CD4-positive, alpha-beta T cell (primary cell): Measurements from ENCODE around the gene GALNT2. TPM values are rescaled to one million over a fixed set of nuclear protein-coding genes. Genes with fewer than 3 reads are reported as not detected.

ENCODE experiments used
- ATAC-seq: fragments of 200-7000 bp; cut with Tn5 transposase; one replicate; pipeline ENCODE4 v1.10.0; 2022; ENCODE audit warnings: mild to moderate bottlenecking; ENCODE audit not compliant: poor library complexity
- CTCF ChIA-PET: fragments of 350-600 bp; sonication (Branson Sonifier 250); formaldehyde crosslinking; loops from one replicate; lab custom pipeline; 2021; ENCODE audit warnings: antibody characterized with exemption, inconsistent platforms; lab: Charles Lee
- POLR2A ChIA-PET: fragments of 350-600 bp; sonication (Branson Sonifier 250); formaldehyde crosslinking; loops from one replicate; lab custom pipeline; 2021; ENCODE audit warnings: antibody characterized with exemption, inconsistent platforms; lab: Charles Lee
- DNase-seq, 14 experiments: peaks; one replicate each; pipeline ENCODE4 v3.0.0-alpha.2; 2013 to 2020; ENCODE audit warnings: mixed read lengths in 2 of 14
- H3K27ac ChIP-seq, 2 donors: one replicate each; pipeline versions ENCODE4 v1.5.1 to v1.7.0; 2013; ENCODE audit warnings: low read length in 2 of 2, low read depth in 1 of 2, mild to moderate bottlenecking in 1 of 2
- H3K27me3 ChIP-seq, 2 experiments: 1 replicate in 1 of 2; 2 replicates in 1 of 2; pipeline versions ENCODE4 v1.6.1 to v1.7.0; 2013; ENCODE audit warnings: low read length in 2 of 2, control low read depth in 1 of 2, mild to moderate bottlenecking in 1 of 2, moderate library complexity in 1 of 2; ENCODE audit not compliant: insufficient read depth in 2 of 2, control insufficient read depth in 1 of 2
- H3K36me3 ChIP-seq: one replicate; pipeline ENCODE4 v1.6.1; 2013; ENCODE audit warnings: low read length, control low read depth; ENCODE audit not compliant: insufficient read depth
- H3K4me1 ChIP-seq: one replicate; pipeline ENCODE4 v1.6.1; 2013; ENCODE audit warnings: low read length, control low read depth; ENCODE audit not compliant: insufficient read depth
- H3K4me3 ChIP-seq: one replicate; pipeline ENCODE4 v1.5.1; 2013; ENCODE audit warnings: mild to moderate bottlenecking, low read length, moderate library complexity
- H3K9me3 ChIP-seq, 2 experiments: 1 replicate in 1 of 2; 2 replicates in 1 of 2; pipeline versions ENCODE4 v1.6.1 to v1.7.0; 2013; ENCODE audit warnings: low read length in 2 of 2, mild to moderate bottlenecking in 2 of 2, control low read depth in 1 of 2, moderate library complexity in 1 of 2; ENCODE audit not compliant: control insufficient read depth in 1 of 2, insufficient read depth in 1 of 2
- H3K27ac Mint-ChIP-seq: one replicate; pipeline ENCODE4 v1.8.0; 2020; ENCODE audit warnings: mixed read lengths
- H3K27me3 Mint-ChIP-seq: one replicate; pipeline ENCODE4 v1.8.0; 2021; ENCODE audit warnings: mixed read lengths
- H3K36me3 Mint-ChIP-seq: one replicate; pipeline ENCODE4 v1.8.0; 2021; ENCODE audit warnings: low read depth, mixed read lengths
- H3K4me1 Mint-ChIP-seq: one replicate; pipeline ENCODE4 v1.8.0; 2021; ENCODE audit warnings: low read depth, mixed read lengths
- H3K4me3 Mint-ChIP-seq: one replicate; pipeline ENCODE4 v1.8.0; 2020; ENCODE audit warnings: mild to moderate bottlenecking, mixed read lengths
- H3K9me3 Mint-ChIP-seq: one replicate; pipeline ENCODE4 v1.8.0; 2020; ENCODE audit warnings: mixed read lengths
- intact Hi-C, 2 experiments: fragments of 100-400 bp; cut with DNase I in 1 of 2; cut with micrococcal nuclease in 1 of 2; formaldehyde crosslinking; loops; one replicate each; pipeline versions ENCODE4 v1.15.1 to v1.9.0; 2023 to 2025; cut with DNase I, micrococcal nuclease
- total RNA-seq, 174 experiments: library from RNA in 2 of 174; stranded (reverse) in 2 of 174; gene quantifications; one replicate each; pipeline ENCODE4 v1.2.3 and lab custom pipeline; 2021 to 2026
- TF ChIP-seq, protein P1 (sequence below): fragments of 200-600 bp; IDR thresholded peaks from one replicate; pipeline ENCODE4 v1.8.0; 2022; ENCODE audit warnings: antibody characterized with exemption, mild to moderate bottlenecking

The GALNT2 gene
- total RNA-seq, 2 experiments from 2014 or later = 11.0 to 11.4 TPM

DNA sequence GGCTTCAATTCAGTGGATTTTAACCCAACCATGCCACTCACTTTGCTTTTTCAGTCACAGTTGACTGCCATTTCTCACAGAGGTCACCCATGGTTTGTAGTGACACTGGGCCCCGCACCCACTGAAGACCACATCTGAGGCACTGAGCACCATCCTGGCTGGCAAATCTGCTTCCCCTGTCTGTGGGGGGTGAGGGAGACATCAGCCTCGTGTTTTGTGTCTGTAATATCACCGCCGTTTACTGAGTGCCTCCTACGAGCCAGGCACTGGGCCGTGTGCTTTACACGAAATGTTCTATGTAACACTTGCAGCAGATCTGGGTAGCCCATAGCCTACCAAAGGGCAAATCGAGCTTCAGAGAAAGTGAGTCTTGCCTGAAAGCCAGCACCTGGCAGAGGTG is 197.3 kb downstream of the GALNT2 start:
- no peaks in the 10 kb centered on the region for H3K27me3 Mint-ChIP-seq
- H3K4me3 Mint-ChIP-seq = no peak overlapping the region
- peaks cover 72% of the 10 kb centered on the region for H3K36me3 Mint-ChIP-seq
- no peaks in the 10 kb centered on the region for H3K4me1 Mint-ChIP-seq
- H3K4me1 ChIP-seq = no peaks in the 10 kb centered on the region
- TF ChIP-seq, protein P1, sequence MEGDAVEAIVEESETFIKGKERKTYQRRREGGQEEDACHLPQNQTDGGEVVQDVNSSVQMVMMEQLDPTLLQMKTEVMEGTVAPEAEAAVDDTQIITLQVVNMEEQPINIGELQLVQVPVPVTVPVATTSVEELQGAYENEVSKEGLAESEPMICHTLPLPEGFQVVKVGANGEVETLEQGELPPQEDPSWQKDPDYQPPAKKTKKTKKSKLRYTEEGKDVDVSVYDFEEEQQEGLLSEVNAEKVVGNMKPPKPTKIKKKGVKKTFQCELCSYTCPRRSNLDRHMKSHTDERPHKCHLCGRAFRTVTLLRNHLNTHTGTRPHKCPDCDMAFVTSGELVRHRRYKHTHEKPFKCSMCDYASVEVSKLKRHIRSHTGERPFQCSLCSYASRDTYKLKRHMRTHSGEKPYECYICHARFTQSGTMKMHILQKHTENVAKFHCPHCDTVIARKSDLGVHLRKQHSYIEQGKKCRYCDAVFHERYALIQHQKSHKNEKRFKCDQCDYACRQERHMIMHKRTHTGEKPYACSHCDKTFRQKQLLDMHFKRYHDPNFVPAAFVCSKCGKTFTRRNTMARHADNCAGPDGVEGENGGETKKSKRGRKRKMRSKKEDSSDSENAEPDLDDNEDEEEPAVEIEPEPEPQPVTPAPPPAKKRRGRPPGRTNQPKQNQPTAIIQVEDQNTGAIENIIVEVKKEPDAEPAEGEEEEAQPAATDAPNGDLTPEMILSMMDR = no peak
- DNase-seq = peak in 1 of 14 experiments; percentile 14
- peaks cover 44% of the 10 kb centered on the region for H3K36me3 ChIP-seq
- intact Hi-C loops = no loop called here
- no peak for ATAC-seq
- CTCF ChIA-PET = no interaction called here
- H3K27ac ChIP-seq = no peak overlapping the region
- no peak overlapping the region for H3K27ac Mint-ChIP-seq
- H3K27me3 ChIP-seq = no peaks in the 10 kb centered on the region
- H3K9me3 ChIP-seq = no peaks in the 10 kb centered on the region
- no peak overlapping the region for H3K4me3 ChIP-seq
- POLR2A ChIA-PET = no interaction called here
- H3K9me3 Mint-ChIP-seq = no peaks in the 10 kb centered on the region

DNA sequence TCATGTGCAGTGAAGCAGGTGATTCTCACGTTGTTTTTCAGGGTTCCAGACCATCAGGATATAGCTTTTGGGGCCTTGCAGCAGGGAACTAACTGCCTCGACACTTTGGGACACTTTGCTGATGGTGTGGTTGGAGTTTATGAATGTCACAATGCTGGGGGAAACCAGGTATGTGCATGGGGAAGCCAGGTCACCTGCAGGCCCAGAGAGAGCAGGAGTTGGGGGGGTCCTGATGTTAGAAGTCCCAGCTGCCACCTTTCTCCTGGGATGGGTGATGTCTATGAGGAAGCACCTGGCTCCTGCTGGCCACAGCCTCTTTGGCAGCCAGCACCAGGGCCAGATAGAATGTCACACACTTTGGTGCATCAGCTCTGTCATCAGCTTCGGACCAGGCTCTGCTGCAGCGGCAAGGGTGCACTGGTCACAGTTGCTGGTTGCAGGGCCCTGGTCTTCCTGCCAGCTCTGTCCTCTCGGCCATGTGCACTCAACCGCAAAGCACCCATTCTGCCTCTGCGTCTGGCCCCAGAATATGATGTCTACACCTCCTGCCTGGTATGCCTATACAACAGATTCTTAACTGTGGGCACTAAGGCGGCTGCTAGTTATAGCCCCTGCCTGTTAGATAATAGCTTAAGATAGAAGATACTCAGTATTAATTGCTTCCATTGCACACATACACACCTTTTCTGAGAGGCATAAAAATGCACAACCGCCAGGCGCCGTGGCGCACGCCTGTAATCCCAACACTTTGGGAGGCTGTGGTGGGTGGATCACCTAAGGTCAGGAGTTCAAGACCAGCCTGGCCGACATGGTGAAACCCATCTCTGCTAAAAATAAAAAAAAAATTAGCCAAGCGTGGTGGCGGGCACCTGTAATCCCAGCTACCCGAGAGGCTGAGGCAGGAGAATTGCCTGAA is 198.4 kb downstream of the GALNT2 start:
- Histone ChIP-seq H3K27me3 (no peaks in the 10 kb centered on the region), H3K4me3 (no peak overlapping the region), H3K36me3 (peaks cover 44% of the 10 kb centered on the region), H3K27ac (no peak overlapping the region), H3K9me3 (no peaks in the 10 kb centered on the region), H3K4me1 (peaks cover 6% of the 10 kb centered on the region)
- TF ChIP-seq, protein P1 = no peak
- Mint-ChIP-seq H3K9me3 (no peaks in the 10 kb centered on the region), H3K27me3 (no peaks in the 10 kb centered on the region), H3K4me3 (no peak overlapping the region), H3K27ac (no peak overlapping the region), H3K36me3 (peaks cover 66% of the 10 kb centered on the region), H3K4me1 (peaks cover 3% of the 10 kb centered on the region)
- peak in 1 of 14 experiments; percentile 8 for DNase-seq
- ATAC-seq = no peak
- ChIA-PET POLR2A (no interaction called here), CTCF (no interaction called here)
- intact Hi-C loops = no loop called here

DNA sequence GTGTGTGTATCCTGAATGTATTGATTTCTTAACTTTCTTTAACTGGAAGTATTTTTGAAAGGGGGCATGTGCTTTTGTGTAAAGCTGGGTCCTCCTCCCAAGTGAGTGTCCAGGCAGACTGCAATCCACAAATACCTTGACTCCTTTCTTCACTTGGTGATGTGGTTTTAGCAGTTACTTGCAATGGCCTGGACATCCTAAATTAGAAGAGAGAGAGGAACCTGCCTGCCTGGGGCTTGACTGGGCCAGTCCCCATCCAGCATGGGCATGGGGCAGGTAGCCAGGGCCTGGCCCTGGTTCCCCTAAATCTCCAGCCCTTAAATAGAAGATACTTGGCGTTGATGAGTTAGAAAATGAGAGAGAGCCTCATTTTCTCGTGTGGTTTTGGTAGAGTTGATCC is 199.4 kb downstream of the GALNT2 start:
- Mint-ChIP-seq H3K9me3 (no peaks in the 10 kb centered on the region), H3K27ac (no peak overlapping the region), H3K36me3 (peaks cover 63% of the 10 kb centered on the region), H3K27me3 (no peaks in the 10 kb centered on the region), H3K4me1 (peaks cover 13% of the 10 kb centered on the region), H3K4me3 (no peak overlapping the region)
- TF ChIP-seq, protein P1 = no peak
- intact Hi-C loops = no loop called here
- no peak for DNase-seq
- CTCF ChIA-PET = no interaction called here
- ATAC-seq = no peak
- Histone ChIP-seq H3K36me3 (peaks cover 38% of the 10 kb centered on the region), H3K4me3 (no peak overlapping the region), H3K27me3 (no peaks in the 10 kb centered on the region), H3K9me3 (no peaks in the 10 kb centered on the region), H3K4me1 (peaks cover 13% of the 10 kb centered on the region), H3K27ac (no peak overlapping the region)
- POLR2A ChIA-PET = no interaction called here
